SU-DHL-6 (cell line): Measurements from ENCODE around the gene SLC41A3.

Source experiments
- H2AFZ ChIP-seq: fragments of 200-600 bp; sonication (generic); 2 replicates; pipeline ENCODE4 v1.6.1; 2014; ENCODE audit warnings: low read depth, mild to moderate bottlenecking, moderate library complexity, mixed read lengths, antibody characterized with exemption, low read length; ENCODE audit not compliant: severe bottlenecking
- H3F3A ChIP-seq: fragments of 200-600 bp; shearing (Covaris generic); 2 replicates; pipeline ENCODE4 v1.6.0; 2016; ENCODE audit warnings: antibody characterized with exemption, mild to moderate bottlenecking; ENCODE audit not compliant: insufficient read depth
- H3K27ac ChIP-seq: fragments of 200-600 bp; sonication (generic); 2 replicates; pipeline ENCODE4 v1.5.1; 2016; ENCODE audit warnings: low read depth, mild to moderate bottlenecking, low read length, moderate library complexity, mixed read lengths
- H3K27me3 ChIP-seq: fragments of 200-600 bp; sonication (generic), shearing (Covaris generic); 2 replicates; pipeline ENCODE4 v1.6.0; 2014; ENCODE audit warnings: mild to moderate bottlenecking, low read length
- H3K36me3 ChIP-seq: fragments of 200-600 bp; sonication (generic); 2 replicates; pipeline ENCODE4 v1.6.1; 2014; ENCODE audit warnings: mild to moderate bottlenecking, low read length, mixed read lengths
- H3K4me2 ChIP-seq: fragments of 300-600, 200-600 bp; shearing (Covaris generic), sonication (generic); 2 replicates; pipeline ENCODE4 v1.6.0; 2014; ENCODE audit warnings: low read length, low read depth, mild to moderate bottlenecking; ENCODE audit not compliant: poor library complexity, severe bottlenecking
- H3K4me3 ChIP-seq: fragments of 200-600 bp; sonication (generic); 2 replicates; pipeline ENCODE4 v1.5.1; 2014; ENCODE audit warnings: antibody characterized with exemption, low read length, mild to moderate bottlenecking, mixed read lengths; ENCODE audit not compliant: insufficient read depth, poor library complexity, severe bottlenecking
- H3K79me2 ChIP-seq: fragments of 200-600 bp; sonication (generic); 2 replicates; pipeline ENCODE4 v1.6.1; 2014; ENCODE audit warnings: mild to moderate bottlenecking, low read length, moderate library complexity; ENCODE audit not compliant: insufficient read depth
- H3K9ac ChIP-seq: fragments of 200-600 bp; sonication (generic); 2 replicates; pipeline ENCODE4 v1.7.0; 2014; ENCODE audit warnings: mild to moderate bottlenecking, low read length
- H3K9me2 ChIP-seq: fragments of 200-600 bp; sonication (generic); replicated peaks from 2 replicates; pipeline ENCODE4 v1.6.1; 2014; ENCODE audit warnings: low read length; ENCODE audit not compliant: insufficient read depth
- H3K9me3 ChIP-seq: fragments of 200-600 bp; sonication (generic); 2 replicates; pipeline ENCODE4 v1.6.1; 2014; ENCODE audit warnings: low read length, mixed read lengths; ENCODE audit not compliant: insufficient read depth
- H4K20me1 ChIP-seq: fragments of 200-600 bp; sonication (generic); 2 replicates; pipeline ENCODE4 v1.6.1; 2014; ENCODE audit warnings: low read depth, mild to moderate bottlenecking, antibody characterized with exemption, low read length, moderate library complexity, mixed read lengths
- EZH2phosphoT487 ChIP-seq: fragments of 200-600 bp; sonication (generic), shearing (Covaris generic); conservative IDR thresholded peaks from 2 replicates; pipeline ENCODE4 v1.6.1; 2018; ENCODE audit warnings: mild to moderate bottlenecking, antibody characterized with exemption, low read length, moderate library complexity, mixed read lengths
- TF ChIP-seq, protein P1 (sequence below): fragments of 200-600 bp; sonication (generic); IDR thresholded peaks from one replicate; pipeline ENCODE4 v1.5.1; 2017; ENCODE audit warnings: antibody characterized with exemption, mild to moderate bottlenecking, low read length, moderate library complexity; ENCODE audit not compliant: insufficient read depth, poor library complexity, severe bottlenecking

Gene SLC41A3

GRCh38 chr3:126013751-126014156, 70.2 kb downstream of the SLC41A3 start:
- Histone ChIP-seq H3F3A (no peaks in the 10 kb centered on the region), H3K27ac (no peak overlapping the region), H3K9me3 (no peaks in the 10 kb centered on the region), H3K4me3 (no peak overlapping the region), H3K9me2 (no peaks in the 10 kb centered on the region), H2AFZ (no peak overlapping the region), H3K79me2 (no peaks in the 10 kb centered on the region), H4K20me1 (no peaks in the 10 kb centered on the region), H3K9ac (no peak overlapping the region), H3K36me3 (no peaks in the 10 kb centered on the region), H3K27me3 (no peaks in the 10 kb centered on the region), H3K4me2 (no peak overlapping the region)
- TF ChIP-seq, protein P1, sequence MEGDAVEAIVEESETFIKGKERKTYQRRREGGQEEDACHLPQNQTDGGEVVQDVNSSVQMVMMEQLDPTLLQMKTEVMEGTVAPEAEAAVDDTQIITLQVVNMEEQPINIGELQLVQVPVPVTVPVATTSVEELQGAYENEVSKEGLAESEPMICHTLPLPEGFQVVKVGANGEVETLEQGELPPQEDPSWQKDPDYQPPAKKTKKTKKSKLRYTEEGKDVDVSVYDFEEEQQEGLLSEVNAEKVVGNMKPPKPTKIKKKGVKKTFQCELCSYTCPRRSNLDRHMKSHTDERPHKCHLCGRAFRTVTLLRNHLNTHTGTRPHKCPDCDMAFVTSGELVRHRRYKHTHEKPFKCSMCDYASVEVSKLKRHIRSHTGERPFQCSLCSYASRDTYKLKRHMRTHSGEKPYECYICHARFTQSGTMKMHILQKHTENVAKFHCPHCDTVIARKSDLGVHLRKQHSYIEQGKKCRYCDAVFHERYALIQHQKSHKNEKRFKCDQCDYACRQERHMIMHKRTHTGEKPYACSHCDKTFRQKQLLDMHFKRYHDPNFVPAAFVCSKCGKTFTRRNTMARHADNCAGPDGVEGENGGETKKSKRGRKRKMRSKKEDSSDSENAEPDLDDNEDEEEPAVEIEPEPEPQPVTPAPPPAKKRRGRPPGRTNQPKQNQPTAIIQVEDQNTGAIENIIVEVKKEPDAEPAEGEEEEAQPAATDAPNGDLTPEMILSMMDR = no peak
- TF ChIP-seq EZH2phosphoT487 = no peak

DNA sequence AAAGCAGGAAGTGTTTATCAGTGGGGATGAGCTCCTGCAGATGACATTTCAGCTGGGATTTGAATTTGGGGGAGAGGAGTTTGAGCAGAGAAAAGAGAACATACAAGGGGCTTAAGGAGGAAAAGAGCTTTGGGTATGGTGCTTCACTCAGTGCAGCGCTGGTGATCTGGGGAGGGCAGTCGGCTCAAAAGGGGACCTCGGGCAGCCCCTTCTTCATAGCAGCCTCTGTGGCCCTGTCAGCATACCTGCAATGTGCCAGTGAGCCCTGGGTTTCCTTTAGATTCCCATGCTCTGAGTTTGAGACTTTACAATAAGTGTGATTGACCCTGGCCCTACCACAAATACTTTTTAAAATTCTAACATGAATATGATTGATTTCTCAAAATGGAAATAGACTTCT, 74.7 kb downstream of the SLC41A3 start:
- no peaks in the 10 kb centered on the region for H4K20me1 ChIP-seq
- H3K27me3 ChIP-seq = no peaks in the 10 kb centered on the region
- H3K36me3 ChIP-seq = no peaks in the 10 kb centered on the region
- no peaks in the 10 kb centered on the region for H3K9me3 ChIP-seq
- H3K4me2 ChIP-seq = no peak overlapping the region
- H3K9me2 ChIP-seq = no peaks in the 10 kb centered on the region
- no peak overlapping the region for H2AFZ ChIP-seq
- no peak overlapping the region for H3K9ac ChIP-seq
- H3F3A ChIP-seq = no peaks in the 10 kb centered on the region
- no peak overlapping the region for H3K4me3 ChIP-seq
- TF ChIP-seq, protein P1 = no peak
- TF ChIP-seq EZH2phosphoT487 = no peak
- no peak overlapping the region for H3K27ac ChIP-seq
- H3K79me2 ChIP-seq = no peaks in the 10 kb centered on the region

DNA sequence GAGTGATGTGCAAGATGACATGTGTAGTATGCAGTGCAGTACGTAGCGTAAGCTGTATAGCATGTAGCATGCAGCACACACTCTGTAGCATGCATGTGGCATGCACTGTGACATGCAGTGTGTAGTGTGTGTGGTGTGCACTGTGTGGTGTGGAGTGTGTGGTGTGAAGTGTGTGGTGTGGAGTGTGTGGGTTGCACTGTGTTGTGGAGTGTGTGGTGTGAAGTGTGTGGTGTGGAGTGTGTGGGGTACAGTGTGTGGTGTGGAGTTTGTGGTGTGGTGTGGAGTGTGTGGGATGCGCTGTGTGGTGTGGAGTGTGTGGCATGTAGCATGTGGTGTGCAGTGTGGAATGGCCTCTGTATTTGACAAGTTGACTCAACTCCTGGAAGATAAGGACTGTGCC, 75.7 kb downstream of the SLC41A3 start:
- H3K9me3 ChIP-seq = no peaks in the 10 kb centered on the region
- no peak overlapping the region for H3K9ac ChIP-seq
- no peak overlapping the region for H3K27ac ChIP-seq
- no peaks in the 10 kb centered on the region for H4K20me1 ChIP-seq
- no peak overlapping the region for H3K4me2 ChIP-seq
- no peaks in the 10 kb centered on the region for H3F3A ChIP-seq
- no peaks in the 10 kb centered on the region for H3K27me3 ChIP-seq
- H2AFZ ChIP-seq = no peak overlapping the region
- H3K4me3 ChIP-seq = no peak overlapping the region
- no peaks in the 10 kb centered on the region for H3K79me2 ChIP-seq
- H3K36me3 ChIP-seq = no peaks in the 10 kb centered on the region
- no peaks in the 10 kb centered on the region for H3K9me2 ChIP-seq
- TF ChIP-seq, protein P1 = no peak
- TF ChIP-seq EZH2phosphoT487 = no peak

DNA sequence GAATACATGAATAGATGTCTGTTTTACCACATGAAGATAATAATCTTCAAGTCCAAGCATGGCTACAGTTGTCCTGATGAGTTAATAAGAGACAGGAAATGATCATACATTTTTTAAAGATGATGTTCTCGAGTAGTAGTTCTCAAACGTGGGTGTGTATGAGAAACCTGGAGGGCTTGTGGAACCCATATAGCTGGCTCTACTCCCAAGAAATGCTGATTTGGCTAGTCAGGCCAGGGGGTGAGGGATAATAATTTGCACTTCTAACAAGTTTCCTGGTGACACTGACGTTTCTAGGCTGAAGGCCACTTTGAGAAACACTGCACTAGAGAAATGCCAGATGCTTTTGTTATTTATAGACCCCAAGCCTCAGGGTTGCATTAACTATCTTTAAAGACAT, 78.0 kb downstream of the SLC41A3 start:
- Histone ChIP-seq H3K79me2 (no peaks in the 10 kb centered on the region), H3K27ac (no peak overlapping the region)

More for the DNA sequence above, 78.0 kb downstream of the SLC41A3 start:
- H3F3A ChIP-seq = no peaks in the 10 kb centered on the region
- no peaks in the 10 kb centered on the region for H3K27me3 ChIP-seq
- no peaks in the 10 kb centered on the region for H4K20me1 ChIP-seq
- no peaks in the 10 kb centered on the region for H3K36me3 ChIP-seq
- H3K9me3 ChIP-seq = no peaks in the 10 kb centered on the region
- H3K9ac ChIP-seq = no peak overlapping the region
- no peaks in the 10 kb centered on the region for H3K9me2 ChIP-seq
- no peak for TF ChIP-seq EZH2phosphoT487
- TF ChIP-seq, protein P1 = no peak
- H3K4me3 ChIP-seq = no peak overlapping the region
- no peak overlapping the region for H2AFZ ChIP-seq
- H3K4me2 ChIP-seq = no peak overlapping the region
